HCT116 (cell line): ENCODE results near the gene TMEM14A. TPM values are rescaled to one million over a fixed set of nuclear protein-coding genes. Genes with fewer than 3 reads are reported as not detected.

Experiments used
- ATAC-seq: fragments of 200-7000 bp; cut with Tn5 transposase; 2 replicates; pipeline ENCODE4 v1.9.1; 2020; ENCODE audit warnings: mild to moderate bottlenecking, moderate library complexity
- BruUV-seq: library from RNA; stranded (reverse); fragments of 400-500 nt; replicated peaks from 2 replicates; lab custom pipeline; 2021; lab: Mats Ljungman, UMichigan
- CTCF ChIA-PET: fragments of 300-600 bp; sonication (Branson Sonifier 250); formaldehyde crosslinking; loops from one replicate; lab custom pipeline; 2021; ENCODE audit warnings: antibody characterized with exemption; lab: Charles Lee
- POLR2A ChIA-PET: fragments of 300-600, 350-600 bp; sonication (Branson Sonifier 250); formaldehyde crosslinking; loops from one replicate; lab custom pipeline; 2021; ENCODE audit warnings: antibody characterized with exemption; lab: Charles Lee
- RAD21 ChIA-PET, 2 experiments: fragments of 300-600 bp; sonication (Branson Sonifier 250); formaldehyde crosslinking; loops; one replicate each; lab custom pipeline; 2023; ENCODE audit warnings: low total read pairs in 2 of 2; ENCODE audit not compliant: uncharacterized antibody in 2 of 2, unreplicated experiment in 2 of 2, low non-redundant PET in 1 of 2; lab: Charles Lee
- DNase-seq: peaks from one replicate; pipeline ENCODE4 v3.0.0-alpha.2; 2010; ENCODE audit warnings: low read depth, low spot score
- H2AFZ ChIP-seq: fragments of 200-600 bp; shearing (Covaris generic), sonication (generic); 2 replicates; pipeline ENCODE4 v1.6.1; 2017; ENCODE audit warnings: low read depth, mixed run types, mixed read lengths, antibody characterized with exemption, low read length; ENCODE audit not compliant: poor library complexity, severe bottlenecking
- H3K27ac ChIP-seq: 2 replicates; pipeline ENCODE4 v1.5.1; 2012; ENCODE audit warnings: low read depth, low read length
- H3K27me3 ChIP-seq: fragments of 200-600 bp; sonication (generic); 2 replicates; pipeline ENCODE4 v1.6.1; 2016; ENCODE audit warnings: mixed run types, low read length, mixed read lengths; ENCODE audit not compliant: insufficient read depth
- H3K36me3 ChIP-seq, 2 experiments: fragments of 200-500 bp in 1 of 2; fragments of 200-600 bp in 1 of 2; sonication (Bioruptor generic) in 1 of 2; sonication (generic) in 1 of 2; 2 replicates each; pipeline versions ENCODE4 v1.5.1 to v1.6.1; 2014 to 2016; ENCODE audit warnings: low read length in 2 of 2, inconsistent platforms in 1 of 2, mixed read lengths in 1 of 2, mixed run types in 1 of 2; ENCODE audit not compliant: insufficient read depth in 2 of 2, control insufficient read depth in 1 of 2
- H3K4me1 ChIP-seq, 2 experiments: fragments of 200-600 bp in 1 of 2; sonication (generic) in 1 of 2; 2 replicates each; pipeline versions ENCODE4 v1.5.1 to v1.6.1; 2012 to 2017; ENCODE audit warnings: low read length in 2 of 2, inconsistent platforms in 1 of 2, mild to moderate bottlenecking in 1 of 2, mixed read lengths in 1 of 2, mixed run types in 1 of 2, moderate library complexity in 1 of 2; ENCODE audit not compliant: insufficient read depth in 2 of 2, control insufficient read depth in 1 of 2
- H3K4me2 ChIP-seq: fragments of 200-600 bp; sonication (generic); 2 replicates; pipeline ENCODE4 v1.6.1; 2017; ENCODE audit warnings: mixed run types, low read length, mixed read lengths
- H3K4me3 ChIP-seq, 2 experiments: fragments of 200-600 bp in 1 of 2; sonication (generic) in 1 of 2; replicated peaks in 1 of 2; 2 replicates each; pipeline ENCODE4 v1.5.1; 2011 to 2016; ENCODE audit warnings: low read length in 2 of 2, control low read depth in 1 of 2, low read depth in 1 of 2, mild to moderate bottlenecking in 1 of 2, mixed read lengths in 1 of 2, mixed run types in 1 of 2
- H3K79me2 ChIP-seq: fragments of 200-600 bp; sonication (generic); 2 replicates; pipeline ENCODE4 v1.6.1; 2017; ENCODE audit warnings: mild to moderate bottlenecking, mixed run types, low read length, moderate library complexity, mixed read lengths; ENCODE audit not compliant: insufficient read depth
- H3K9ac ChIP-seq: fragments of 200-600 bp; sonication (generic); 2 replicates; pipeline ENCODE4 v1.6.1; 2016; ENCODE audit warnings: low read length, mixed read lengths
- H3K9me2 ChIP-seq: fragments of 200-600 bp; sonication (generic), shearing (Covaris generic); 2 replicates; pipeline ENCODE4 v1.6.1; 2017; ENCODE audit warnings: mixed run types, mild to moderate bottlenecking, moderate library complexity; ENCODE audit not compliant: insufficient read depth
- H3K9me3 ChIP-seq, 2 experiments: fragments of 200-500 bp in 1 of 2; fragments of 200-600 bp in 1 of 2; sonication (Bioruptor generic) in 1 of 2; sonication (generic) in 1 of 2; 2 replicates each; pipeline ENCODE4 v1.6.1; 2014 to 2017; ENCODE audit warnings: low read length in 2 of 2, mixed read lengths in 2 of 2, inconsistent platforms in 1 of 2, low read depth in 1 of 2, mild to moderate bottlenecking in 1 of 2, mixed run types in 1 of 2, moderate library complexity in 1 of 2; ENCODE audit not compliant: control insufficient read depth in 1 of 2, insufficient read depth in 1 of 2
- H4K20me1 ChIP-seq: fragments of 200-600 bp; sonication (generic), shearing (Covaris generic); 2 replicates; pipeline ENCODE4 v1.6.1; 2017; ENCODE audit warnings: mixed run types, mild to moderate bottlenecking, moderate library complexity; ENCODE audit not compliant: insufficient read depth
- CBX3 ChIP-seq: IDR thresholded peaks from 2 replicates; pipeline ENCODE4 v1.6.1; 2012; ENCODE audit warnings: low read depth
- EGR1 ChIP-seq: IDR thresholded peaks from 2 replicates; pipeline ENCODE4 v1.6.1; 2012; ENCODE audit warnings: low read depth
- ELF1 ChIP-seq: IDR thresholded peaks from 2 replicates; pipeline ENCODE4 v1.6.1; 2012; ENCODE audit warnings: low read depth, borderline replicate concordance
- FOSL1 ChIP-seq: IDR thresholded peaks from 2 replicates; pipeline ENCODE4 v1.6.1; 2012; ENCODE audit warnings: low read depth
- JUND ChIP-seq: IDR thresholded peaks from 2 replicates; pipeline ENCODE4 v1.6.1; 2012
- POLR2A ChIP-seq: IDR thresholded peaks from 2 replicates; pipeline ENCODE4 v1.7.0; 2011; ENCODE audit warnings: borderline replicate concordance; ENCODE audit not compliant: insufficient read depth, insufficient read length; ENCODE audit errors: extremely low read depth
- RAD21 ChIP-seq: IDR thresholded peaks from 2 replicates; pipeline ENCODE4 v1.6.1; 2012; ENCODE audit warnings: low read depth, mild to moderate bottlenecking
- SP1 ChIP-seq: IDR thresholded peaks from 2 replicates; pipeline ENCODE4 v1.6.1; 2012; ENCODE audit warnings: low read depth
- SRF ChIP-seq: IDR thresholded peaks from 2 replicates; pipeline ENCODE4 v1.6.1; 2012; ENCODE audit warnings: low read depth
- YY1 ChIP-seq: IDR thresholded peaks from 2 replicates; pipeline ENCODE4 v1.6.1; 2011; ENCODE audit warnings: low read length, low read depth, moderate library complexity, mild to moderate bottlenecking; ENCODE audit not compliant: insufficient replicate concordance; ENCODE audit errors: extremely low read depth
- ZNF274 ChIP-seq: fragments of 200-500 bp; sonication (Bioruptor generic); IDR thresholded peaks from 2 replicates; pipeline ENCODE4 v1.6.1; 2014; ENCODE audit warnings: mild to moderate bottlenecking, low read depth, low read length, inconsistent platforms
- intact Hi-C: fragments of 100-400 bp; cut with micrococcal nuclease; formaldehyde crosslinking; loops from 2 replicates; pipeline ENCODE4 v1.10.0; 2022
- total RNA-seq: library from RNA; stranded (reverse); gene quantifications from one replicate; pipeline ENCODE4 v1.2.1, GENCODE V29; 2021; ENCODE audit not compliant: unreplicated experiment
- TF ChIP-seq, protein P1 (sequence below): IDR thresholded peaks from 2 replicates; pipeline ENCODE4 v1.6.1; 2012; ENCODE audit warnings: low read depth
- TF ChIP-seq, protein P2 (sequence below): IDR thresholded peaks from 2 replicates; pipeline ENCODE4 v1.6.1; 2012
- TF ChIP-seq, protein P3 (sequence below), 3 experiments: fragments of 200-600 bp in 1 of 3; sonication (generic) in 1 of 3; IDR thresholded peaks in 2 of 3; conservative IDR thresholded peaks in 1 of 3; 2 replicates each; pipeline ENCODE4 v1.5.1; 2012 to 2017; ENCODE audit warnings: low read depth in 2 of 3, low read length in 2 of 3, antibody characterized with exemption in 1 of 3, borderline replicate concordance in 1 of 3, control low read depth in 1 of 3, mild to moderate bottlenecking in 1 of 3, mixed read lengths in 1 of 3, mixed run types in 1 of 3, moderate library complexity in 1 of 3; ENCODE audit not compliant: insufficient read depth in 1 of 3

Gene TMEM14A
- total RNA-seq, 1 experiment from 2014 or later, result 51.5 TPM

DNA sequence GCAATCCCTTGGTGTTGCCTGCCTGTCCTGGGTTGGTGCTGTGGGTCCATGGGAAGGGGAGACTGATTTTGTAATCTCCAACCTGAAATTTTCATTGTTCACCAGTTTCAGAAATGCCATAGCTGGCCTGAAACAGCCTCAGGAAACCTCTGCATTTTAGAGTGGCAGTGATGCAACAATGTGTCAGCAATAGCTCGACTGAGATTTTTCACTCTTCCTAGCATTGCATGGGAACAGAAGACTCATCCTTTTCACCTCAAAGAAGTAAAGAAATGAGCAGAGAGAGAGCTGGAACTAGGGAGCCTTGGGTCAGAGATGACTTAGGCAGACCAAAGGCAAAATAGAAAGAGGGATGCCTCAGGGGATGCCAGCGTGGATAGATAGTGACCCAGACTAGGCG, 23.7 kb upstream of the TMEM14A start:
- no peak overlapping the region for H3K4me3 ChIP-seq
- TF ChIP-seq ELF1 (no peak), CBX3 (no peak), POLR2A (no peak), RAD21 (no peak)
- TF ChIP-seq, protein P1, sequence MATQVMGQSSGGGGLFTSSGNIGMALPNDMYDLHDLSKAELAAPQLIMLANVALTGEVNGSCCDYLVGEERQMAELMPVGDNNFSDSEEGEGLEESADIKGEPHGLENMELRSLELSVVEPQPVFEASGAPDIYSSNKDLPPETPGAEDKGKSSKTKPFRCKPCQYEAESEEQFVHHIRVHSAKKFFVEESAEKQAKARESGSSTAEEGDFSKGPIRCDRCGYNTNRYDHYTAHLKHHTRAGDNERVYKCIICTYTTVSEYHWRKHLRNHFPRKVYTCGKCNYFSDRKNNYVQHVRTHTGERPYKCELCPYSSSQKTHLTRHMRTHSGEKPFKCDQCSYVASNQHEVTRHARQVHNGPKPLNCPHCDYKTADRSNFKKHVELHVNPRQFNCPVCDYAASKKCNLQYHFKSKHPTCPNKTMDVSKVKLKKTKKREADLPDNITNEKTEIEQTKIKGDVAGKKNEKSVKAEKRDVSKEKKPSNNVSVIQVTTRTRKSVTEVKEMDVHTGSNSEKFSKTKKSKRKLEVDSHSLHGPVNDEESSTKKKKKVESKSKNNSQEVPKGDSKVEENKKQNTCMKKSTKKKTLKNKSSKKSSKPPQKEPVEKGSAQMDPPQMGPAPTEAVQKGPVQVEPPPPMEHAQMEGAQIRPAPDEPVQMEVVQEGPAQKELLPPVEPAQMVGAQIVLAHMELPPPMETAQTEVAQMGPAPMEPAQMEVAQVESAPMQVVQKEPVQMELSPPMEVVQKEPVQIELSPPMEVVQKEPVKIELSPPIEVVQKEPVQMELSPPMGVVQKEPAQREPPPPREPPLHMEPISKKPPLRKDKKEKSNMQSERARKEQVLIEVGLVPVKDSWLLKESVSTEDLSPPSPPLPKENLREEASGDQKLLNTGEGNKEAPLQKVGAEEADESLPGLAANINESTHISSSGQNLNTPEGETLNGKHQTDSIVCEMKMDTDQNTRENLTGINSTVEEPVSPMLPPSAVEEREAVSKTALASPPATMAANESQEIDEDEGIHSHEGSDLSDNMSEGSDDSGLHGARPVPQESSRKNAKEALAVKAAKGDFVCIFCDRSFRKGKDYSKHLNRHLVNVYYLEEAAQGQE, result no peak
- H3K9ac ChIP-seq, result no peak overlapping the region
- H3K9me3 ChIP-seq, result no peaks in the 10 kb centered on the region
- DNase-seq (no peak), ATAC-seq (no peak)
- intact Hi-C loops, result no loop called here
- no peaks in the 10 kb centered on the region for H3K36me3 ChIP-seq
- no peaks in the 10 kb centered on the region for H3K9me2 ChIP-seq
- H3K27ac ChIP-seq, result no peak overlapping the region
- no peaks in the 10 kb centered on the region for H3K79me2 ChIP-seq
- BruUV-seq, result no TSS peak
- H3K4me1 ChIP-seq, result no peaks in the 10 kb centered on the region; a peak in 1 of 4 replicates
- no peaks in the 10 kb centered on the region for H3K27me3 ChIP-seq
- H4K20me1 ChIP-seq, result no peaks in the 10 kb centered on the region
- RAD21 ChIA-PET, result no interaction called here
- H3K4me2 ChIP-seq, result no peak overlapping the region
- no peak overlapping the region for H2AFZ ChIP-seq
- CTCF ChIA-PET, result no interaction called here
- POLR2A ChIA-PET, result interaction anchor here (0.7 kb wide), 1 partner anchor 224 kb away, joined by 3 read pairs; no protein-coding TSS in a partner anchor

DNA sequence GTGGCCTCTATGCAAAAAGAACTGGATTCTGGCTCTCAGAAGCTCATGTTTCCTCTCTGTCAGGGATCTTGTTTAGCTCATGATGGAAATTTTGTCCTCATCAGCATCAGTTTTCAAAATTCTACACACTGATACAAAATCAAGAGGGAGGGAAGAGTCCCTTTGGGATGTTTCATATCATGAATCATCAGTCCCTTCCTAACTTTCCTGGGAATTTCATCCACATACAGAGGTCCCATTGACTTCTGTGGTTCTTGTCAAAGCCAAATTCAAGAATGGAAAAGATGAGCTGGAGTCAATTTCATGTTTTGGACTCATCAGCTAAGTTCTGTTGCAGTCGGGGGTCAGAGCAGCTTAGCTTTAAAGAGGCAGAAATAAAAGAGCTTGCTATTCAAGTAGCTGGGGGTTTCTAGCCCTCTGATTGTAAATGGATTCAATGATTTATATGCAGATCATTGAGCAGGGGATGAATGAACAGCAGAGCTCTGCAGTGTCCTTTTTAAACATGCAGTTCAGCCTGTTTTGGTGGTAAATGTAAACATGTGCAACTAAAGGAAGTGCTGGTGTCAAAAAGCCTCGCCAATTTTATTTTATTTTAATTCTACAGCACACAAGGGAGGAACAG, 21.3 kb upstream of the TMEM14A start:
- H3K9me3 ChIP-seq, result no peaks in the 10 kb centered on the region
- no peak overlapping the region for H3K9ac ChIP-seq
- H3K79me2 ChIP-seq, result no peaks in the 10 kb centered on the region
- H3K27me3 ChIP-seq, result no peaks in the 10 kb centered on the region
- ChIA-PET CTCF (interaction anchor here (0.9 kb wide), 1 partner anchor 12 kb away, joined by 3 read pairs; no protein-coding TSS in a partner anchor), POLR2A (no interaction called here), RAD21 (no interaction called here)
- H3K36me3 ChIP-seq, result no peaks in the 10 kb centered on the region
- no peak overlapping the region for H3K27ac ChIP-seq
- ATAC-seq, result no peak
- intact Hi-C loops, result loop anchor here (5.0 kb wide), 1 partner anchor 52 kb away; no protein-coding TSS in a partner anchor
- no peak overlapping the region for H2AFZ ChIP-seq
- TF ChIP-seq SP1 (no peak), CBX3 (no peak), JUND (no peak), RAD21 (no peak), SRF (no peak), ZNF274 (no peak), YY1 (no peak), EGR1 (no peak), FOSL1 (no peak)
- TF ChIP-seq, protein P2, sequence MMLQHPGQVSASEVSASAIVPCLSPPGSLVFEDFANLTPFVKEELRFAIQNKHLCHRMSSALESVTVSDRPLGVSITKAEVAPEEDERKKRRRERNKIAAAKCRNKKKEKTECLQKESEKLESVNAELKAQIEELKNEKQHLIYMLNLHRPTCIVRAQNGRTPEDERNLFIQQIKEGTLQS, result no peak
- TF ChIP-seq, protein P3, sequence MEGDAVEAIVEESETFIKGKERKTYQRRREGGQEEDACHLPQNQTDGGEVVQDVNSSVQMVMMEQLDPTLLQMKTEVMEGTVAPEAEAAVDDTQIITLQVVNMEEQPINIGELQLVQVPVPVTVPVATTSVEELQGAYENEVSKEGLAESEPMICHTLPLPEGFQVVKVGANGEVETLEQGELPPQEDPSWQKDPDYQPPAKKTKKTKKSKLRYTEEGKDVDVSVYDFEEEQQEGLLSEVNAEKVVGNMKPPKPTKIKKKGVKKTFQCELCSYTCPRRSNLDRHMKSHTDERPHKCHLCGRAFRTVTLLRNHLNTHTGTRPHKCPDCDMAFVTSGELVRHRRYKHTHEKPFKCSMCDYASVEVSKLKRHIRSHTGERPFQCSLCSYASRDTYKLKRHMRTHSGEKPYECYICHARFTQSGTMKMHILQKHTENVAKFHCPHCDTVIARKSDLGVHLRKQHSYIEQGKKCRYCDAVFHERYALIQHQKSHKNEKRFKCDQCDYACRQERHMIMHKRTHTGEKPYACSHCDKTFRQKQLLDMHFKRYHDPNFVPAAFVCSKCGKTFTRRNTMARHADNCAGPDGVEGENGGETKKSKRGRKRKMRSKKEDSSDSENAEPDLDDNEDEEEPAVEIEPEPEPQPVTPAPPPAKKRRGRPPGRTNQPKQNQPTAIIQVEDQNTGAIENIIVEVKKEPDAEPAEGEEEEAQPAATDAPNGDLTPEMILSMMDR (IDR thresholded peaks at IDR 0.05 in 2 of 3, conservative IDR thresholded peaks at IDR 0.05 in 1 of 3; ENCODE audit: borderline replicate concordance in 1 of 3, insufficient read depth in 1 of 3, low read depth in 2 of 3, low read length in 2 of 3), result no peak
- DNase-seq, result no peak
- BruUV-seq, result no TSS peak
- no peaks in the 10 kb centered on the region for H4K20me1 ChIP-seq
- no peaks in the 10 kb centered on the region for H3K9me2 ChIP-seq
- no peak overlapping the region for H3K4me3 ChIP-seq
- no peaks in the 10 kb centered on the region; a peak in 1 of 4 replicates for H3K4me1 ChIP-seq
- H3K4me2 ChIP-seq, result no peak overlapping the region
